Measurements from ENCODE around the gene ARHGDIG. TPM values are rescaled to one million over a fixed set of nuclear protein-coding genes. Genes with fewer than 3 reads are reported as not detected.

Gene ARHGDIG
- total RNA-seq, 2 experiments from 2014 or later: not detected

DNA sequence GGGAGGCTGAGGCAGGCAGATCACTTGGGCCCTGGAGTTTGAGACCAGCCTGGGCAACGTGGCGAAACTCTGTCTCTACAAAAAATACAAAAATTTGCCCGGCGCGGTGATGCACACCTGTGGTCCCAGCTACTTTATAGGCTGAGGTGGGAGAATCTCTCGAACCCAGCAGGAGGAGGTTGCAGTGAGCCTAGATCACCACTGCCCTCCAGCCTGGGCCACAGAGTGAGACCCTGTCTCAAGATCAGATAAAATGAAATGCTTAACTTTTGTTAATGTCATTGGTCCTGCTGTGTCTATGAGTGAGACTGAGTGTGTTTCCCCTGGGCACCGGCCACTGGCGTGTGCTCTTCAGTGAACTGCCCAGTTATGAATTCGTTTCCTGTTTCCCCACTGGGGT, 35.3 kb upstream of the ARHGDIG start:
- H3K27ac ChIP-seq (ENCODE audit: low read depth, low read length, poor library complexity, severe bottlenecking): no peak overlapping the region
- no peak overlapping the region for H2AFZ ChIP-seq (ENCODE audit: low read length)
- no peaks in the 10 kb centered on the region for H3K9me2 ChIP-seq (ENCODE audit: insufficient read depth, low read length)
- no peaks in the 10 kb centered on the region for H3K36me3 ChIP-seq (ENCODE audit: insufficient read depth, low read length)
- BruUV-seq (replicated peaks): no TSS peak
- intact Hi-C loops (cut with micrococcal nuclease; ENCODE audit: unreplicated experiment): no loop called here
- DNase-seq (ENCODE audit: low spot score): no peak
- no peaks in the 10 kb centered on the region for H4K20me1 ChIP-seq (ENCODE audit: insufficient read depth, low read length)
- ChIA-PET CTCF (ENCODE audit: unreplicated experiment) (no interaction called here), POLR2A (no interaction called here)
- no peak overlapping the region for H3K4me2 ChIP-seq (ENCODE audit: low read length)
- H3K79me2 ChIP-seq (ENCODE audit: insufficient read depth, low read depth, low read length): no peaks in the 10 kb centered on the region
- TF ChIP-seq, protein P1, sequence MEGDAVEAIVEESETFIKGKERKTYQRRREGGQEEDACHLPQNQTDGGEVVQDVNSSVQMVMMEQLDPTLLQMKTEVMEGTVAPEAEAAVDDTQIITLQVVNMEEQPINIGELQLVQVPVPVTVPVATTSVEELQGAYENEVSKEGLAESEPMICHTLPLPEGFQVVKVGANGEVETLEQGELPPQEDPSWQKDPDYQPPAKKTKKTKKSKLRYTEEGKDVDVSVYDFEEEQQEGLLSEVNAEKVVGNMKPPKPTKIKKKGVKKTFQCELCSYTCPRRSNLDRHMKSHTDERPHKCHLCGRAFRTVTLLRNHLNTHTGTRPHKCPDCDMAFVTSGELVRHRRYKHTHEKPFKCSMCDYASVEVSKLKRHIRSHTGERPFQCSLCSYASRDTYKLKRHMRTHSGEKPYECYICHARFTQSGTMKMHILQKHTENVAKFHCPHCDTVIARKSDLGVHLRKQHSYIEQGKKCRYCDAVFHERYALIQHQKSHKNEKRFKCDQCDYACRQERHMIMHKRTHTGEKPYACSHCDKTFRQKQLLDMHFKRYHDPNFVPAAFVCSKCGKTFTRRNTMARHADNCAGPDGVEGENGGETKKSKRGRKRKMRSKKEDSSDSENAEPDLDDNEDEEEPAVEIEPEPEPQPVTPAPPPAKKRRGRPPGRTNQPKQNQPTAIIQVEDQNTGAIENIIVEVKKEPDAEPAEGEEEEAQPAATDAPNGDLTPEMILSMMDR (conservative IDR thresholded peaks at IDR 0.05; ENCODE audit: low read length): no peak
- no peak for TF ChIP-seq EZH2phosphoT487 (IDR thresholded peaks at IDR 0.05; ENCODE audit: borderline replicate concordance, low read depth, low read length)
- H3K4me3 ChIP-seq (ENCODE audit: low read depth, low read length, poor library complexity, severe bottlenecking): no peak overlapping the region
- H3K9me3 ChIP-seq (ENCODE audit: low read length): no peaks in the 10 kb centered on the region
- H3K4me1 ChIP-seq (ENCODE audit: insufficient read depth, low read length, poor library complexity, severe bottlenecking): peaks cover 12% of the 10 kb centered on the region

DNA sequence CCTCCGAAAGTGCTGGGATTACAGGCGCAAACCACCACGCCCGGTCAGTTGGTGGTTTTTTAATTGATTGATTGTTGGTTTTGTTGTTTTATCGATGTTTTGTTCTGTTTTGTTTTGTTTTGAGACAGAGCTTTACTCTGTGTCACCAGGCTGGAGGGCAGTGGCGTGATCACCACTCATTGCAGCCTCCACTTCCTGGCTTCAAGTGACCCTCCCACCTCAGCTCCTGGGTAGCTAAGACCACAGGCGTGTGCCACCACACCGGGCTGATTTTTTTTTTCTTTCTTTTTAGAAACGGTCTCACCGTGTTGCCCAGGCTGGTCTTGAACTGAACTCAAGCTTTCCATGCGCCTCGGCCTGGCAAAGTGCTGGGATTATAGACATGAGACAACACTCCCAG, 33.4 kb upstream of the ARHGDIG start:
- ChIA-PET CTCF (ENCODE audit: unreplicated experiment) (no interaction called here), POLR2A (no interaction called here)
- no TSS peak for BruUV-seq (replicated peaks)

DNA sequence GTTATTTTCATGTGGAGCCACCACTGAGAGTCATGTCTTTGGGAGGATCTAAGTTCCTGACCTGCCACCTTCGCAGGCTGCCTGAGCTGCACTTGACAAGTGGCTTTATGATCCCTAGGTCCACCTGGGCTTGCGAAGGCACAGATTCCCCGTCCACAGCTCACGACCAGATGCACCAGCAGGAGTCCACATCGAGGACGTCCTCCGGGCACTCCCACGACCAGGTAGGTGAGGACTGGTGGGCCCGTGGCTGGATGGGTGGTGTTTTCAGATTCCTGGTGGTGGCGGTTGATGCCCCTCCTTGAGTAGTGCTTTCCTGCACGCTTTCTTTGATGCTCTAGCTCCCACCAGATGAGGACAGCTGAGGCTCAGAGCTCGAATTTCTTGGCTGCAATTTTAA, 31.0 kb upstream of the ARHGDIG start:
- no peaks in the 10 kb centered on the region for H3K79me2 ChIP-seq (ENCODE audit: insufficient read depth, low read depth, low read length)
- CTCF ChIA-PET (ENCODE audit: unreplicated experiment): no interaction called here

More for the DNA sequence above, 33.4 kb upstream of the ARHGDIG start:
- TF ChIP-seq EZH2phosphoT487 (IDR thresholded peaks at IDR 0.05; ENCODE audit: borderline replicate concordance, low read depth, low read length): no peak
- TF ChIP-seq, protein P1 (conservative IDR thresholded peaks at IDR 0.05; ENCODE audit: low read length): no peak
- intact Hi-C loops (cut with micrococcal nuclease; ENCODE audit: unreplicated experiment): no loop called here
- Histone ChIP-seq H3K9me3 (ENCODE audit: low read length) (no peaks in the 10 kb centered on the region), H3K27ac (ENCODE audit: low read depth, low read length, poor library complexity, severe bottlenecking) (no peak overlapping the region), H3K9me2 (ENCODE audit: insufficient read depth, low read length) (no peaks in the 10 kb centered on the region), H3K4me3 (ENCODE audit: low read depth, low read length, poor library complexity, severe bottlenecking) (no peak overlapping the region), H3K4me2 (ENCODE audit: low read length) (no peak overlapping the region), H3K4me1 (ENCODE audit: insufficient read depth, low read length, poor library complexity, severe bottlenecking) (peaks cover 9% of the 10 kb centered on the region), H3K36me3 (ENCODE audit: insufficient read depth, low read length) (no peaks in the 10 kb centered on the region), H4K20me1 (ENCODE audit: insufficient read depth, low read length) (no peaks in the 10 kb centered on the region), H3K79me2 (ENCODE audit: insufficient read depth, low read depth, low read length) (no peaks in the 10 kb centered on the region), H2AFZ (ENCODE audit: low read length) (no peak overlapping the region)
- no peak for DNase-seq (ENCODE audit: low spot score)

More for the DNA sequence above, 31.0 kb upstream of the ARHGDIG start:
- BruUV-seq (replicated peaks): no TSS peak
- Histone ChIP-seq H3K4me2 (ENCODE audit: low read length) (no peak overlapping the region), H2AFZ (ENCODE audit: low read length) (no peak overlapping the region), H3K9me3 (ENCODE audit: low read length) (no peaks in the 10 kb centered on the region), H3K9me2 (ENCODE audit: insufficient read depth, low read length) (no peaks in the 10 kb centered on the region), H3K27ac (ENCODE audit: low read depth, low read length, poor library complexity, severe bottlenecking) (no peak overlapping the region), H4K20me1 (ENCODE audit: insufficient read depth, low read length) (no peaks in the 10 kb centered on the region), H3K4me1 (ENCODE audit: insufficient read depth, low read length, poor library complexity, severe bottlenecking) (no peaks in the 10 kb centered on the region), H3K4me3 (ENCODE audit: low read depth, low read length, poor library complexity, severe bottlenecking) (no peak overlapping the region), H3K36me3 (ENCODE audit: insufficient read depth, low read length) (no peaks in the 10 kb centered on the region)
- TF ChIP-seq, protein P1 (conservative IDR thresholded peaks at IDR 0.05; ENCODE audit: low read length): no peak
- TF ChIP-seq EZH2phosphoT487 (IDR thresholded peaks at IDR 0.05; ENCODE audit: borderline replicate concordance, low read depth, low read length): no peak
- POLR2A ChIA-PET: no interaction called here
- DNase-seq (ENCODE audit: low spot score): no peak
- intact Hi-C loops (cut with micrococcal nuclease; ENCODE audit: unreplicated experiment): no loop called here
